ENCODE results near the gene OLFML2B.

OLFML2B gene

DNA sequence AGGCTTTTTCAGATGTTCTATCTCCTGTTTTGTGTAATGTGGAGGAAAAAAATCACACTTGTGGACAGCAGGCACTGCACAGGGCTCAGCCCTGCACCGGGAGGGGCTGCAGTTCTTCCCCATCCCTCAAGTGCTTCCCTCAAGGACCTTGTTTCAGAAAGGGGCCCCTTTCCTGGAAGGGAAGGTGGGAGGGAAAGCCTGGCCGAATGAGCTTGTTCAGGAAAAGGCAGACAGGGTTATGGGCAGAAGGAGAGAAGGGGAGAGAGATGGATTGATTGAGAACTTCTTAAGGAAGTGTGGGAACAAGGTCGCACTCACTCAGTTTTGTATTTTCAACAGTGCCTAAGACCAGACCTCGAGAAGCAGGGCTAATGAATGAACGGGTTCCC lies 41.2 kb downstream of the OLFML2B start:
- TF ChIP-seq, protein P1, sequence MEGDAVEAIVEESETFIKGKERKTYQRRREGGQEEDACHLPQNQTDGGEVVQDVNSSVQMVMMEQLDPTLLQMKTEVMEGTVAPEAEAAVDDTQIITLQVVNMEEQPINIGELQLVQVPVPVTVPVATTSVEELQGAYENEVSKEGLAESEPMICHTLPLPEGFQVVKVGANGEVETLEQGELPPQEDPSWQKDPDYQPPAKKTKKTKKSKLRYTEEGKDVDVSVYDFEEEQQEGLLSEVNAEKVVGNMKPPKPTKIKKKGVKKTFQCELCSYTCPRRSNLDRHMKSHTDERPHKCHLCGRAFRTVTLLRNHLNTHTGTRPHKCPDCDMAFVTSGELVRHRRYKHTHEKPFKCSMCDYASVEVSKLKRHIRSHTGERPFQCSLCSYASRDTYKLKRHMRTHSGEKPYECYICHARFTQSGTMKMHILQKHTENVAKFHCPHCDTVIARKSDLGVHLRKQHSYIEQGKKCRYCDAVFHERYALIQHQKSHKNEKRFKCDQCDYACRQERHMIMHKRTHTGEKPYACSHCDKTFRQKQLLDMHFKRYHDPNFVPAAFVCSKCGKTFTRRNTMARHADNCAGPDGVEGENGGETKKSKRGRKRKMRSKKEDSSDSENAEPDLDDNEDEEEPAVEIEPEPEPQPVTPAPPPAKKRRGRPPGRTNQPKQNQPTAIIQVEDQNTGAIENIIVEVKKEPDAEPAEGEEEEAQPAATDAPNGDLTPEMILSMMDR (conservative IDR thresholded peaks at IDR 0.05; ENCODE audit: low read length), result no peak
- no peak for DNase-seq (ENCODE audit: low read depth)
- H3K4me3 ChIP-seq (ENCODE audit: low read length), result no peak overlapping the region

DNA sequence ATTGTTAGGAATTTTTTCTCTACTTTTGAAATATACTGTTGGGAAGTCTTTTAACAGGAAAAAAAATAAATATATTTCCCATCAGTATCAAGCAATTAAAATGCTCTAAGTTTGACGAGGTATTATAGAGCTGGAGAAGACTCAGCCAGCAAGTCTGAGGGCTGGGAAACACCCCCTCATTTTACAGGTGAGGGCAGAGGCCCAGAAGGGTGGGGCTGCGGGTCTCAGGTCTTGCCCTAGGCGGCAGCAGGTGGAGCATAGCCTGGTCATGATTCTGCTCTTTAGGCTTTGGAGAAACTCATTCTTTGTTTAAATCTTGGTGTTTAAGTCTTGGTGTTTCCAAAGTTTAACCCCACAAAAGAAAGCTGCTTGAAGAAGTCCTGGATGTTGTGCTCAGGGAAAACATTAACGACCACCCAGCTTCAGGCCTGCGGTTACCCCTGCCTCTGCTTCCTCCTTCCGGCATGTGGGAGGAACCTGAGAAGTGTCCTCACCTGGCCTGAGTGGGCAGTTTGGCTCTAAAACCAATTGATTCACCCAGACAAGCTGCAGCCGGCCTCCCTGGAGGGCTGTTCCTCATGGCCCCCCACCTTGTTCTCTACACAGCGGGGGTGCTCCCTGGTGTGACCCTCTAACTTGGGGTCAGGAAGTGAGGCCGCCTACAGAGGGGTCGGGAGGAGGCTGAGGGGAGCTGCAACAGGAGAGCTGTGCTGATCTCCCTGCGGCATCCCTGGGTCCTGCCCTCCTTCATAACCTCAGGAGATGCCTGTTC lies 41.7 kb downstream of the OLFML2B start:
- DNase-seq (ENCODE audit: low read depth), result no peak
- TF ChIP-seq, protein P1 (conservative IDR thresholded peaks at IDR 0.05; ENCODE audit: low read length), result no peak

DNA sequence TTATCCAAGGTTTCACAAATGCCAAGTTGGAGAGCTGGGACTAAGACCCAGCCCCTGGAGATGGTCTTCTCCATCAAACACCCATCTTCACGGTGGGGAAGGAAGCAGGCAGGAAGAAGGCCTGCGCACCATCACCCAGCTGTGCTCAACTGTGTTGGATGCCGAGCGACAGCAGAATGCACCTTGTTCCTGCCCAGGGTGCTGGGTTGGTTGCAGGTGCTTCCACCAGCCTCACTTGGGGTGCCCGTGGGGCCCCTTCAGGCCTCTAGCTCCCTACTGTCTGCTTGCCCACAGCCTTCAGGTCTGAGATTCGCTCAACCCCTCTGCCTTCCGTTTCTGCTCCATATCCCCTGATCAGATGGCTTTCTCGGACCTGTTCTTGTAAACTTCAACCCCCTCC lies 42.5 kb downstream of the OLFML2B start:
- TF ChIP-seq, protein P1 (conservative IDR thresholded peaks at IDR 0.05; ENCODE audit: low read length), result no peak
- no peak overlapping the region for H3K4me3 ChIP-seq (ENCODE audit: low read length)
- DNase-seq (ENCODE audit: low read depth), result no peak

More for the DNA sequence above, 41.7 kb downstream of the OLFML2B start:
- H3K4me3 ChIP-seq (ENCODE audit: low read length), result no peak overlapping the region

DNA sequence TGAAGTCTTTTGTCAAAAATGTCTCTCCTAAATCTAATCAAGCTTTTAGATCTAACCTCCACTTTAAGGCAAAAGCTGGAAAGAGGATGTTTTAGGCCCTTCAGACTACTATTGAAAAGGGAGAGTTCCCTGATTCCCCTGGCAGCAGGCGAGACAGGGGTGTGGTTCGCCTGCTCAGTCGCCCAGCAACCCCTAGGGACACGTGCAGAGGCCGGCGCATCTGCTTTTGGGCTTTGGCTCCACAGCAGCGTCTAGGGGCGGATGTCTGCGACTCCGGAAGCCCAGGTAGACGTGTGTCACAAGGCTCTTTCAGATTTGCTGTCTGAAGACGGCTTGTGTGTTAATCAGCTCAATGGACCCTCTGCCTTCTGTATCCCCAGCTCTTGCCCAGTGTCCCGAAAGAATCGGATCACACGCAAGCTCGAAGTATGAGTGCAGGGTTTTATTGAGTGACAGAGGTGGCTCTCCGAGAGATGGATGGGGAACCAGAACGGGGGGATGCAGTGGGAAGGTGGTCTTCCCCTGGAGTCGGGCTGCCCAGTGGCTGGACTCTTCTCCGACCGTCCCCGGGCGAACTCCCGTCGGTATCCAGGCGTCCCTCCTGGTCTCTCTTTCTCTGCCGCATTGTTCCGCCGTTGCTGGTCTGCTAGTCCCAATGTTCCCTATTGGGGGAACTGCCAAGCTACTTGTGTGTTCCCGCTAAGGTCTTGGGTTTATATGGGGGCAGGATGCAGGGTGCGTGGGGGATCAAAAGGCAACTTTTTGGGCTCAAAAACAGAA lies 45.5 kb downstream of the OLFML2B start:
- TF ChIP-seq, protein P1 (conservative IDR thresholded peaks at IDR 0.05; ENCODE audit: low read length), result no peak
- H3K4me3 ChIP-seq (ENCODE audit: low read length), result no peak overlapping the region
- DNase-seq (ENCODE audit: low read depth), result no peak

DNA sequence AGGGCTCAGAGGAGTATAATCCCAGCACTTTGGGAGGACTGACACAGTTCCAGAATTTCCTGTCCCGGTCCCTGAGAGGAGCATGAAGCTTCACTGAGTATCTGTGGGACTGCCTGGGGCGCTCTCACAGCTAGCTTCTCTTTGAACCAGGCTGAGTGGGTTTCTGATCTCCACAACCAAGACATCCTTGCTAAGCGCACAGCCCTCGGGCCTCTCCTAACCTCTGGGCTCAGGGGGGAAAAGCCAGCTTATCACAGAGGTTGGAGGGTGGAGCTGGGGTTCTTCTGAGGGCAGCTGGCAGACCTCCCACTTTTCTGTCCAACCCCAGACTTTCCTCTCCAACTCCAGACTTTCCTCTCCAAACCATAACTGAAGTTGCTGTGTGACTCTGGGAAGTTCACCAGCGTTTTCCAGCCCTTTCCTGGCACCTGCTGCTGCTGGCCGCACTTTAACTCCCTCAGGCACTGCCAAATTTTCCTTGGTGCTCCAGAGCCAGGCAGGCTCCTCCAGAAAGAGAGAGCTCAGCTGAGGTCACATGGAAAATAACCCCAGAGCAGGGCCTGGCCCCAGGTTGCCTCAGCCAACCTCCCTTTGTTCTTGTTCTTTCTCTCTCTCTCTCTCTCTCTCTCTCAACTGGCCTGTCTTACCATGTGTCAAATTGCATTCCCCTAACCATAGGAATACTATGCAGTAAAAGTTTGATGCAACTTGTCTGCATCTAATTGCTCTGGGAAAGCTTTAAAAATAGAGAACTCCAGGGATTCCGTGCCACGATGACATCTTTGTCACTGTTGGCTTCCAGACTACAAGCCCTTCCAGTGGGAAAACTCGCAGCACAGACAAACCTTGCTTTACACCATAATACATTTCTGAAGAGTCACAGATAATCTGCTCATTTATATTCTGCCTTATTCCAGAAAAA lies 49.5 kb downstream of the OLFML2B start:
- TF ChIP-seq, protein P1 (conservative IDR thresholded peaks at IDR 0.05; ENCODE audit: low read length), result no peak
- peak; percentile 50 for DNase-seq (ENCODE audit: low read depth)
- H3K4me3 ChIP-seq (ENCODE audit: low read length), result no peak overlapping the region

DNA sequence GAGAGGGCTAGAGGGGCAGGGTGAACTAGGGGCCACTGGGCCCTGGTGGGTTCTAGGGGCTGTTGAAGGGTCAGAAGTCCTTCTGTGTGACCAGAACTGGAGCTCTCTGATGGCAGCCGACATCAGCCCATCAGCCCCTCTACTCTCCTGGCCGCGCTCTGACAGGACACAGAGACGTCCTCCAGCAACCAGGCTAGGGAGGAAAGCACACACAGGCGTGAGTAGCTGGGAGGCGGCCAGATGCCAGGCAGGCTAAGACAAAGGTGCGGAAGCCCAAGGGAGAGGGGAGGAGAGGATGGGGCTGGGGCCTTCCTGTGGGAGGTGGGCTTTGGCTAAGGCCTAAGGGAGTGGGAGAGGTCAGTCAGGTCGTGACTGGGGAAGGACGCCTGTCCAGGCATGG lies 50.8 kb downstream of the OLFML2B start:
- no peak for DNase-seq (ENCODE audit: low read depth)
- no peak overlapping the region for H3K4me3 ChIP-seq (ENCODE audit: low read length)
- TF ChIP-seq, protein P1 (conservative IDR thresholded peaks at IDR 0.05; ENCODE audit: low read length), result no peak
